Measurements from ENCODE around the gene SEBOX.

SEBOX gene

GRCh38 chr17:28317099-28317965 lies 47.7 kb downstream of the SEBOX start:
- FAIRE-seq: no peak

- FAIRE-seq: no peak
Measured at GRCh38 chr17:28315846-28316705, 48.9 kb downstream of the SEBOX start.

GRCh38 chr17:28313841-28314240 lies 51.2 kb downstream of the SEBOX start:
- FAIRE-seq: no peak
